Measurements from ENCODE around the gene TNFAIP2.

- TF ChIP-seq CTCF (conservative IDR thresholded peaks at IDR 0.05; ENCODE audit: low read length), result no peak
- TF ChIP-seq EZH2phosphoT487 (IDR thresholded peaks at IDR 0.05; ENCODE audit: borderline replicate concordance), result no peak
Measured at GRCh38 chr14:103138301-103139131, 15.3 kb downstream of the TNFAIP2 start.

Measured in Loucy (cell line).